ENCODE measurements around the gene CFC1. TPM values are rescaled to one million over a fixed set of nuclear protein-coding genes. Genes with fewer than 3 reads are reported as not detected.
"Not testable (repeated sequence)": the region's sequence is repeated elsewhere in the genome, so short reads cannot be mapped to it uniquely, and the experiment has no call there.

The CFC1 gene
- total RNA-seq, 4 donors from 2014 or later = 1.1 TPM; not detected in 3

- H3K27me3 ChIP-seq; in situ Hi-C loops (cut with MboI; ENCODE audit: low pct_ligation_motif_present in 1 of 4, low pct_unique_long_range_greater_than_20kb in 1 of 4, low sequenced_read_pairs in 3 of 4): not testable (repeated sequence)
These were observed 51.0 kb downstream of the CFC1 start for GRCh38 chr2:130548418-130548817.

GRCh38 chr2:130544978-130545377 is 54.4 kb downstream of the CFC1 start:
- DNase-seq; H3K4me3 ChIP-seq; H3K36me3 ChIP-seq; H3K27ac ChIP-seq; in situ Hi-C loops (cut with MboI; ENCODE audit: low pct_ligation_motif_present in 1 of 4, low pct_unique_long_range_greater_than_20kb in 1 of 4, low sequenced_read_pairs in 3 of 4); H3K9me3 ChIP-seq; H3K27me3 ChIP-seq; intact Hi-C loops (cut with DNase I; ENCODE audit: low total_unique reads); H3K4me1 ChIP-seq: not testable (repeated sequence)
- no CpG with 5 or more reads among the region's 5 CpGs for WGBS, 2 donors (ENCODE audit: low coverage in 1 of 2)

More at GRCh38 chr2:130548418-130548817, 51.0 kb downstream of the CFC1 start:
- DNase-seq; H3K27ac ChIP-seq; H3K9me3 ChIP-seq; H3K36me3 ChIP-seq; H3K4me1 ChIP-seq; H3K4me3 ChIP-seq; intact Hi-C loops (cut with DNase I; ENCODE audit: low total_unique reads): not testable (repeated sequence)
- WGBS, 2 donors (ENCODE audit: low coverage in 1 of 2) = no CpG with 5 or more reads among the region's 3 CpGs

GRCh38 chr2:130543785-130544528 is 55.4 kb downstream of the CFC1 start:
- H3K4me1 ChIP-seq; H3K9me3 ChIP-seq; intact Hi-C loops (cut with DNase I; ENCODE audit: low total_unique reads); DNase-seq; H3K4me3 ChIP-seq; H3K36me3 ChIP-seq; in situ Hi-C loops (cut with MboI; ENCODE audit: low pct_ligation_motif_present in 1 of 4, low pct_unique_long_range_greater_than_20kb in 1 of 4, low sequenced_read_pairs in 3 of 4); H3K27me3 ChIP-seq; H3K27ac ChIP-seq: not testable (repeated sequence)
- no CpG with 5 or more reads among the region's 12 CpGs for WGBS, 2 donors (ENCODE audit: low coverage in 1 of 2)

- H3K4me3 ChIP-seq; H3K27me3 ChIP-seq; DNase-seq; H3K4me1 ChIP-seq; intact Hi-C loops (cut with DNase I; ENCODE audit: low total_unique reads); H3K9me3 ChIP-seq; in situ Hi-C loops (cut with MboI; ENCODE audit: low pct_ligation_motif_present in 1 of 4, low pct_unique_long_range_greater_than_20kb in 1 of 4, low sequenced_read_pairs in 3 of 4); H3K27ac ChIP-seq; H3K36me3 ChIP-seq: not testable (repeated sequence)
- WGBS, 2 donors (ENCODE audit: low coverage in 1 of 2) = no CpG with 5 or more reads among the region's 4 CpGs
These were observed 56.6 kb downstream of the CFC1 start for GRCh38 chr2:130542789-130543188.

Small RNAs within 50 kb of the gene (small RNA-seq; reads per million reads assigned to genes)
- gene RF00017 = 0 reads per million in 4 donors
- 0 reads per million in 4 donors for gene RNU6-848P

Other genes with a start within 250 kb of the CFC1 start
- 100 to 1,000 TPM; 136 to 168 (median 148) TPM for gene PTPN18, start 243.5 kb downstream of the CFC1 start, total RNA-seq
- under 1 TPM in 1 of 4 donors, not detected in 3; under 0.01 TPM for gene POTEI, start 90.2 kb downstream of the CFC1 start, total RNA-seq
- not detected for gene CFC1B, start 78.4 kb downstream of the CFC1 start, total RNA-seq
- under 1 TPM in 1 of 4 donors, not detected in 3; 0.60 TPM for gene POTEJ, start 11.9 kb upstream of the CFC1 start, total RNA-seq
- not detected for gene GPR148, start 129.5 kb upstream of the CFC1 start, total RNA-seq
- under 1 TPM in 2 of 4 donors, not detected in 2; 0.27 to 0.32 TPM for gene AMER3, start 156.0 kb upstream of the CFC1 start, total RNA-seq
- 10 to 100 TPM in 1 of 4 donors, 1 to 10 TPM in 3; 1.2 to 16.8 (median 1.7) TPM for gene ARHGEF4, start 237.3 kb upstream of the CFC1 start, total RNA-seq